K562 (cell line): ENCODE measurements around the gene SETD5. TPM values are rescaled to one million over a fixed set of nuclear protein-coding genes. Genes with fewer than 3 reads are reported as not detected.

Experiments used
- ARID1B ChIP-seq: fragments of 450-650 bp; IDR thresholded peaks from 2 replicates; pipeline ENCODE4 v1.6.1; 2016; ENCODE audit warnings: antibody characterized with exemption, mild to moderate bottlenecking, inconsistent platforms
- BCL6 ChIP-seq: fragments of 250-450 bp; sonication (Bioruptor Pico); IDR thresholded peaks from 2 replicates; pipeline ENCODE4 v1.4.0; 2020
- CCAR2 ChIP-seq: fragments of 200-400 bp; formaldehyde crosslinking; IDR thresholded peaks from 2 replicates; pipeline ENCODE4 v1.6.1; 2017; ENCODE audit warnings: mild to moderate bottlenecking, low read depth, low read length
- DIDO1 ChIP-seq: fragments of 450-650 bp; IDR thresholded peaks from 2 replicates; pipeline ENCODE4 v1.6.1; 2016; ENCODE audit warnings: low read depth, missing biosample characterization, missing genetic modification characterization
- FOSL1 ChIP-seq: fragments of 200-800 bp; sonication (Bioruptor generic); conservative IDR thresholded peaks from 2 replicates; pipeline ENCODE4 v1.6.1; 2016; ENCODE audit warnings: missing genetic modification characterization, missing compliant biosample characterization
- MEF2D ChIP-seq: conservative IDR thresholded peaks from 2 replicates; pipeline ENCODE4 v1.6.1; 2016; ENCODE audit warnings: low read depth, missing genetic modification characterization, missing compliant biosample characterization
- PTBP1 ChIP-seq: fragments of 200-400 bp; formaldehyde crosslinking; IDR thresholded peaks from 2 replicates; pipeline ENCODE4 v1.6.1; 2017; ENCODE audit warnings: low read depth, low read length
- RBFOX2 ChIP-seq: fragments of 200-400 bp; formaldehyde crosslinking; IDR thresholded peaks from 2 replicates; pipeline ENCODE4 v1.6.1; 2017; ENCODE audit warnings: low read depth, mild to moderate bottlenecking, low read length, moderate library complexity
- SIN3B ChIP-seq: fragments of 450-650 bp; IDR thresholded peaks from 2 replicates; pipeline ENCODE4 v1.6.1; 2017; ENCODE audit warnings: low read depth, mild to moderate bottlenecking, moderate library complexity
- SMARCC2 ChIP-seq: fragments of 450-650 bp; IDR thresholded peaks from 2 replicates; pipeline ENCODE4 v1.6.1; 2017; ENCODE audit warnings: antibody characterized with exemption, moderate library complexity, mild to moderate bottlenecking, low read depth
- SMARCE1 ChIP-seq: fragments of 450-650 bp; IDR thresholded peaks from 2 replicates; pipeline ENCODE4 v1.7.1; 2016; ENCODE audit warnings: mild to moderate bottlenecking
- TEAD1 ChIP-seq, 2 experiments: fragments of 450-650 bp in 1 of 2; sonication (generic) in 1 of 2; formaldehyde crosslinking; IDR thresholded peaks; 2 replicates each; pipeline versions ENCODE4 v1.4.0 to v1.8.0; 2020 to 2022; ENCODE audit warnings: mild to moderate bottlenecking in 2 of 2, missing genetic modification reagents in 1 of 2
- ZNF232 ChIP-seq: sonication (generic); formaldehyde crosslinking; IDR thresholded peaks from 2 replicates; pipeline ENCODE4 v1.8.0; 2022; ENCODE audit warnings: mild to moderate bottlenecking, missing genetic modification reagents
- ZNF384 ChIP-seq: IDR thresholded peaks from 2 replicates; pipeline ENCODE4 v1.6.1; 2012; ENCODE audit warnings: low read depth, low read length, improper control_type of control experiment
- ZNF445 ChIP-seq: fragments of 250-450 bp; sonication (Bioruptor Pico); IDR thresholded peaks from 2 replicates; pipeline ENCODE4 v1.4.0; 2020; ENCODE audit warnings: low read depth, mild to moderate bottlenecking, moderate library complexity
- ZNF696 ChIP-seq: fragments of 250-450 bp; sonication (Bioruptor Pico); conservative IDR thresholded peaks from 2 replicates; pipeline ENCODE4 v1.4.0; 2020; ENCODE audit warnings: mild to moderate bottlenecking, moderate library complexity
- polyA plus RNA-seq, 8 experiments: library from polyadenylated mRNA; depleted of rRNA in 4 of 8; stranded (reverse) in 5 of 8; unstranded in 3 of 8; fragments of >200 nt; fragmentation: Nextera tagmentation in 2 of 8; fragmentation: Illumina TruSeq in 1 of 8; extraction: Ambion mirVana in 2 of 8; extraction: Trizol in 1 of 8; gene quantifications; 2 replicates each; pipeline versions ENCODE4 v1.2.1 to v1.2.3, GENCODE V29; 2011 to 2014; ENCODE audit warnings: inconsistent platforms in 1 of 8, missing spikeins in 1 of 8
- total RNA-seq, 7 experiments: library from RNA; depleted of rRNA in 6 of 7; stranded (reverse); fragments of >200 nt in 6 of 7; fragmentation: Illumina TruSeq in 2 of 7; extraction: Trizol in 2 of 7; gene quantifications; 2 replicates each; pipeline versions ENCODE4 v1.2.1 to v1.2.3, GENCODE V29; 2011 to 2021; ENCODE audit warnings: low replicate concordance in 1 of 7
- TF ChIP-seq, protein P1 (sequence below): fragments of 200-800 bp; sonication (Bioruptor generic); IDR thresholded peaks from 2 replicates; pipeline ENCODE4 v1.6.1; 2016; ENCODE audit warnings: missing genetic modification characterization, missing compliant biosample characterization
- TF ChIP-seq, protein P2 (sequence below), 2 experiments: fragments of 250-450 bp in 1 of 2; fragments of 450-650 bp in 1 of 2; sonication (Bioruptor Pico) in 1 of 2; IDR thresholded peaks; 2 replicates each; pipeline versions ENCODE4 v1.6.1 to v1.8.0; 2016 to 2021; ENCODE audit warnings: mild to moderate bottlenecking in 2 of 2, moderate library complexity in 2 of 2, missing compliant biosample characterization in 1 of 2, missing genetic modification characterization in 1 of 2
- TF ChIP-seq, protein P3 (sequence below): fragments of 250-450 bp; sonication (Bioruptor Pico); IDR thresholded peaks from 2 replicates; pipeline ENCODE4 v1.8.0; 2022; ENCODE audit warnings: inconsistent platforms
- TF ChIP-seq, protein P4 (sequence below): IDR thresholded peaks from 2 replicates; pipeline ENCODE4 v1.6.1; 2011; ENCODE audit not compliant: insufficient read length; ENCODE audit errors: extremely low read depth

Gene SETD5
- total and polyA plus RNA-seq, 9 of the 15 experiments (the other 6 are each of a cell fraction or from before 2014, with no cell fraction given), result 20.8 to 135 (median 87.2) TPM

DNA sequence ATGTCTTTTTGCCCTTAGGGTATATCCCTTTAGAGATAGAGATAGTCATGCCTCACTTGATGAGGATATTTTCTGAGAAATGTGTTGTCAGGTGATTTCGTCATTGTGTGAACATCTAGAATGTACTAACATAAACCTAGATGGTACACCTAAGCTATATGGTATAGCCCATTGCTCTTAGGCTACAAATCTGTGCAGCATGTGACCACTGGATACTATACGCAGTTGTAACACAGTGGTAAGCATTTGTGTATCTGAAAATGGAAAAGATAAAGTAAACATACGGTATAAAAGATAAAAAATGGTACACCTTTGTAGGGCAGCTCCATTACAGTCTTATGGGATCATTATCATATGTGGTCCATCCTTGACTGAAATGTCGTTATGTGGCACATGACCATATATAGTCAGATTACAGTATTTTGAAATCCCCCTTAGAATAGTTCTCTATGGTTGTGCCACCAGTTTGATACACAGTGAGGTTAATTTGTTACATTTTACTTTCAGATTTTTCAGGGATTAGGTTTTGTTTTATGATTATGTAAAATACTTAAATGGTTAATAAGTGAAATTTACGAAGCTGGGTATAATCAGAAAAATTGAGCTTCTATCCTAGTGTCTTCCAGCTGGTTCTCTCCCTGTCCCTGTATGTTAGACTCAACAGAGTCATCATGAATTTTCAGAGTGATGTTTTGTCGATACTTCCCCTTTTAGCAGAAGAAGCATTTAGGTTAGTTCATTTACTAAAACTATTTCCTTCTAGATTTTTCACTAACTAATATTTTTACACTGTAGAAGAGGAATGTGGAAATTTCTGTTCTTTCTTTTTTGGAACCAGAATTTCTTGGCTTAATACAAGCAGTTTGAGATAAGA is 12.8 kb downstream of the SETD5 start (continued):
- TF ChIP-seq, protein P1, sequence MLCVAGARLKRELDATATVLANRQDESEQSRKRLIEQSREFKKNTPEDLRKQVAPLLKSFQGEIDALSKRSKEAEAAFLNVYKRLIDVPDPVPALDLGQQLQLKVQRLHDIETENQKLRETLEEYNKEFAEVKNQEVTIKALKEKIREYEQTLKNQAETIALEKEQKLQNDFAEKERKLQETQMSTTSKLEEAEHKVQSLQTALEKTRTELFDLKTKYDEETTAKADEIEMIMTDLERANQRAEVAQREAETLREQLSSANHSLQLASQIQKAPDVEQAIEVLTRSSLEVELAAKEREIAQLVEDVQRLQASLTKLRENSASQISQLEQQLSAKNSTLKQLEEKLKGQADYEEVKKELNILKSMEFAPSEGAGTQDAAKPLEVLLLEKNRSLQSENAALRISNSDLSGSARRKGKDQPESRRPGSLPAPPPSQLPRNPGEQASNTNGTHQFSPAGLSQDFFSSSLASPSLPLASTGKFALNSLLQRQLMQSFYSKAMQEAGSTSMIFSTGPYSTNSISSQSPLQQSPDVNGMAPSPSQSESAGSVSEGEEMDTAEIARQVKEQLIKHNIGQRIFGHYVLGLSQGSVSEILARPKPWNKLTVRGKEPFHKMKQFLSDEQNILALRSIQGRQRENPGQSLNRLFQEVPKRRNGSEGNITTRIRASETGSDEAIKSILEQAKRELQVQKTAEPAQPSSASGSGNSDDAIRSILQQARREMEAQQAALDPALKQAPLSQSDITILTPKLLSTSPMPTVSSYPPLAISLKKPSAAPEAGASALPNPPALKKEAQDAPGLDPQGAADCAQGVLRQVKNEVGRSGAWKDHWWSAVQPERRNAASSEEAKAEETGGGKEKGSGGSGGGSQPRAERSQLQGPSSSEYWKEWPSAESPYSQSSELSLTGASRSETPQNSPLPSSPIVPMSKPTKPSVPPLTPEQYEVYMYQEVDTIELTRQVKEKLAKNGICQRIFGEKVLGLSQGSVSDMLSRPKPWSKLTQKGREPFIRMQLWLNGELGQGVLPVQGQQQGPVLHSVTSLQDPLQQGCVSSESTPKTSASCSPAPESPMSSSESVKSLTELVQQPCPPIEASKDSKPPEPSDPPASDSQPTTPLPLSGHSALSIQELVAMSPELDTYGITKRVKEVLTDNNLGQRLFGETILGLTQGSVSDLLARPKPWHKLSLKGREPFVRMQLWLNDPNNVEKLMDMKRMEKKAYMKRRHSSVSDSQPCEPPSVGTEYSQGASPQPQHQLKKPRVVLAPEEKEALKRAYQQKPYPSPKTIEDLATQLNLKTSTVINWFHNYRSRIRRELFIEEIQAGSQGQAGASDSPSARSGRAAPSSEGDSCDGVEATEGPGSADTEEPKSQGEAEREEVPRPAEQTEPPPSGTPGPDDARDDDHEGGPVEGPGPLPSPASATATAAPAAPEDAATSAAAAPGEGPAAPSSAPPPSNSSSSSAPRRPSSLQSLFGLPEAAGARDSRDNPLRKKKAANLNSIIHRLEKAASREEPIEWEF (CRISPR knock-in tag), result no peak
- TF ChIP-seq ARID1B (peak; percentile 46; the same call in 1 of the 2 replicates), SMARCE1 (no peak), RBFOX2 (no peak), TEAD1 (CRISPR knock-in tag; IDR thresholded peaks at IDR 0.05) (no peak), ZNF384 (no peak), CCAR2 (no peak), SMARCC2 (no peak), BCL6 (CRISPR knock-in tag) (no peak), ZNF232 (CRISPR knock-in tag) (no peak), PTBP1 (no peak), ZNF445 (CRISPR knock-in tag) (no peak), MEF2D (tag) (no peak), FOSL1 (no peak), SIN3B (no peak), DIDO1 (tag) (no peak), ZNF696 (CRISPR knock-in tag) (no peak)
- TF ChIP-seq, protein P2, sequence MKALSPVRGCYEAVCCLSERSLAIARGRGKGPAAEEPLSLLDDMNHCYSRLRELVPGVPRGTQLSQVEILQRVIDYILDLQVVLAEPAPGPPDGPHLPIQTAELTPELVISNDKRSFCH (CRISPR knock-in tag; IDR thresholded peaks at IDR 0.05), result no peak
- TF ChIP-seq, protein P2 (tag; IDR thresholded peaks at IDR 0.05), result no peak
- TF ChIP-seq, protein P3, sequence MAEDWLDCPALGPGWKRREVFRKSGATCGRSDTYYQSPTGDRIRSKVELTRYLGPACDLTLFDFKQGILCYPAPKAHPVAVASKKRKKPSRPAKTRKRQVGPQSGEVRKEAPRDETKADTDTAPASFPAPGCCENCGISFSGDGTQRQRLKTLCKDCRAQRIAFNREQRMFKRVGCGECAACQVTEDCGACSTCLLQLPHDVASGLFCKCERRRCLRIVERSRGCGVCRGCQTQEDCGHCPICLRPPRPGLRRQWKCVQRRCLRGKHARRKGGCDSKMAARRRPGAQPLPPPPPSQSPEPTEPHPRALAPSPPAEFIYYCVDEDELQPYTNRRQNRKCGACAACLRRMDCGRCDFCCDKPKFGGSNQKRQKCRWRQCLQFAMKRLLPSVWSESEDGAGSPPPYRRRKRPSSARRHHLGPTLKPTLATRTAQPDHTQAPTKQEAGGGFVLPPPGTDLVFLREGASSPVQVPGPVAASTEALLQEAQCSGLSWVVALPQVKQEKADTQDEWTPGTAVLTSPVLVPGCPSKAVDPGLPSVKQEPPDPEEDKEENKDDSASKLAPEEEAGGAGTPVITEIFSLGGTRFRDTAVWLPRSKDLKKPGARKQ (CRISPR knock-in tag), result no peak
- TF ChIP-seq, protein P4, sequence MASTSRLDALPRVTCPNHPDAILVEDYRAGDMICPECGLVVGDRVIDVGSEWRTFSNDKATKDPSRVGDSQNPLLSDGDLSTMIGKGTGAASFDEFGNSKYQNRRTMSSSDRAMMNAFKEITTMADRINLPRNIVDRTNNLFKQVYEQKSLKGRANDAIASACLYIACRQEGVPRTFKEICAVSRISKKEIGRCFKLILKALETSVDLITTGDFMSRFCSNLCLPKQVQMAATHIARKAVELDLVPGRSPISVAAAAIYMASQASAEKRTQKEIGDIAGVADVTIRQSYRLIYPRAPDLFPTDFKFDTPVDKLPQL, result no peak
